ENCODE measurements around the gene TEX11.
"Not testable (repeated sequence)": the region's sequence is repeated elsewhere in the genome, so short reads cannot be mapped to it uniquely, and the experiment has no call there.

The TEX11 gene

DNA sequence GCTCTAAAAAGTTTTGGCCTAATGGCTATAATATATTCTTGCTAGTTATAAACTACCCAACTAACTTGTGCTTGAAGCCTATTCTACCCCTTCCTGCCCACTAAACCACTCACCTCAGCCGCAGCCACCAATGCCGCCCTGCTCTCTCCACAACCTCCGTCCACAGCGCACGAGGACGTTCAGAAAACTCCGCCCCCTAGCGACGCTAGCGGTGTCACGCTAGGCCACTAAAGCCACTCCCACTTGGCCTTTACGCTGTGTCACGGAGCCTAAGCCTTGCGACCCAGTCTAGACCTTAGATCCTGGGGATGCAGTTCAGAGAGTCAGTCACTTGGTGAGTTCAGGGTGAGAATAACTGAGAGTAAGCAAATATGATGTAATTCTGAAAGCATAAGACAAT lies at the start of gene TEX11:
TEX11 (minus strand) TSS at position 171 of the 400 bp plus-strand sequence. CDS start 922 bp downstream, outside the sequence.
- H3K27me3 ChIP-seq (ENCODE audit: insufficient read depth, low read length): no peaks in the 10 kb centered on the region
- no peaks in the 10 kb centered on the region for H3K36me3 ChIP-seq (ENCODE audit: insufficient read depth, low read length)
- H2AFZ ChIP-seq (ENCODE audit: low read depth, low read length): no peak within 1 kb of the TSS
- H3K9me3 ChIP-seq (ENCODE audit: low read length): no peaks in the 10 kb centered on the region
- H3K4me1 ChIP-seq (ENCODE audit: insufficient read depth, low read length): no peaks in the 10 kb centered on the region
- no peak within 1 kb of the TSS for H3K4me3 ChIP-seq (ENCODE audit: low read length)

DNA sequence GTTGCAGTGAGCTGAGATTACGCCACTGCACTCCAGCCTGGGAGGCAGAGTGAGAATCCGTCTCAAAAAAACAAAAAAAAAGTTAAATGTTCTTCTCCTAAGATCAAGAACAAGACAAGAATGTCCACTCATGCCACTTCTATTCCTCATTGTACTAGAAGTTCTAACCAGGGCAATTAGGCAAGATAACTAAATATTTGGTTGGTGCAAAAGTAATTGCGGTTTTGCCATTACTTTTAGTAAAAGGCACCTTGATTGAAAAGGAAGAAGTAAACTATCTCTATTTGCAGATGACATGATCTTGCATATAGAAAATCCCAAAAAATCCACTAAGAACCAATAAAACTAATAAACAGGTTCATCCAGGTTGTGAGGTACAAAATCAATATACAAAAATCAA lies 46.4 kb upstream of the TEX11 start:
- Histone ChIP-seq H3K36me3 (ENCODE audit: insufficient read depth, low read length) (no peaks in the 10 kb centered on the region), H3K27me3 (ENCODE audit: insufficient read depth, low read length) (no peaks in the 10 kb centered on the region), H3K4me3 (ENCODE audit: low read length) (no peak overlapping the region), H2AFZ (ENCODE audit: low read depth, low read length) (no peak overlapping the region), H3K9me3 (ENCODE audit: low read length) (no peaks in the 10 kb centered on the region), H3K4me1 (ENCODE audit: insufficient read depth, low read length) (no peaks in the 10 kb centered on the region)

DNA sequence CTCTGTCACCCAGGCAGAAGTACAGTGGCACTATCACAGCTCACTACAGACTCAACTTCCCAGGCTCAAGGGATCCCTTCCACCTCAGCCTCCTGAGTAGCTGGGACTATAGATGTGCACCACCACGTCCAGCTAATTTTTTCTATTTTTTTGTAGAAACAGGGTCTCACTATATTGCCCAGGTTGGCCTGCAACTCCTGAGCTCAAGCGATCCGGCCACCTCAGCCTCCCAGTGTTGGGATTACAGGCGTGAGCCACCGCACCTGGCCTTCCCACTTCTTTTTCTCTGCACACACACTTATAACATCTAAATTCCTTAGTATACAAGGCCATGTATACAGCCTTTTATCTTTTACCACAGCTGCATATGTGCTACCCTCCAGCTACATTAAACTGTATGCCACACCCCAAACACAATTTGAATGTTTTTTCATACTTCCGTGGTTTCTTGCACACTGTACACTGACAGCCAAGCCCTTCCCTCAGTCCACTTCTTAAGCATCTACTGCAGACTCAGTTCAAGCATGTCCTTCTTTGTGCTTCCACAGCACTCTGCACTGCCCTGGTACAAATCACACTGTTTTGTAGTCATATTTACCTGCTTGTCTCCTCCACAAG lies 15.9 kb upstream of the TEX11 start:
- H3K9me3 ChIP-seq (ENCODE audit: low read length): no peaks in the 10 kb centered on the region
- H3K36me3 ChIP-seq (ENCODE audit: insufficient read depth, low read length): peaks cover 2% of the 10 kb centered on the region

DNA sequence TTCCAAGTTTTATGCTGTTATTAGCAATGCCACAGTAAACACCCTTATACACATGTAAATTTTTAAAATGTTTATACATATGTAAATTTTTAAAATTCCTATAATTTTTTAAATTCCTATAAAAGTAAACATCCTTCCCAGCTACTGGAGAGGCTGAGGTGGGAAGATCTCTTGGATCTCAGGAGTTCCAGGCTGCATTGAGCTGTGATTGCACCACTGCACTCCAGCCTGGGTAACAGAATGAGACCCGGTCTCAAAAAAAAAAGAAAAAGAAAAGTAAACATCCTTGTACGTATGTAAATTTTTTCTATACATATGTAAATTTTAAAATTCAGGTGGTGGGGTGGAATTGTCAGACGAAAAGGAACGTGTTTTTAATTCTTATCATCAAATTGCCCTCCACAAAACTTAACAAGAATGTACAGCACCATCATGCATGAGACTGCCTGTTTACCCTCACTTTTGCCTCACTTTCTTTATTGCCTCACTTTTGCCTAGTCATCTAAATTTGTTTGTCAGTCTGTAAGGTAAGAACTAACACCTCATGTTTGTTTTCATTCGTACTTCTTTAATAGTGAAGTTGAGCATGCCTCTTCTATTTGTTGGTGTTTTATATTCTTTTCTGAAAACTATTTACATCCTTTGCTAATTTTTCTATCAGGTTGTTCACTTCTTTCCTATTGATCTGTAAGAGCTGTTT lies 14.4 kb upstream of the TEX11 start:
- H3K9me3 ChIP-seq (ENCODE audit: low read length): no peaks in the 10 kb centered on the region

More for the DNA sequence above, 15.9 kb upstream of the TEX11 start:
- Histone ChIP-seq H3K4me1 (ENCODE audit: insufficient read depth, low read length) (no peaks in the 10 kb centered on the region), H2AFZ (ENCODE audit: low read depth, low read length) (no peak overlapping the region), H3K27me3 (ENCODE audit: insufficient read depth, low read length) (no peaks in the 10 kb centered on the region), H3K4me3 (ENCODE audit: low read length) (no peak overlapping the region)

DNA sequence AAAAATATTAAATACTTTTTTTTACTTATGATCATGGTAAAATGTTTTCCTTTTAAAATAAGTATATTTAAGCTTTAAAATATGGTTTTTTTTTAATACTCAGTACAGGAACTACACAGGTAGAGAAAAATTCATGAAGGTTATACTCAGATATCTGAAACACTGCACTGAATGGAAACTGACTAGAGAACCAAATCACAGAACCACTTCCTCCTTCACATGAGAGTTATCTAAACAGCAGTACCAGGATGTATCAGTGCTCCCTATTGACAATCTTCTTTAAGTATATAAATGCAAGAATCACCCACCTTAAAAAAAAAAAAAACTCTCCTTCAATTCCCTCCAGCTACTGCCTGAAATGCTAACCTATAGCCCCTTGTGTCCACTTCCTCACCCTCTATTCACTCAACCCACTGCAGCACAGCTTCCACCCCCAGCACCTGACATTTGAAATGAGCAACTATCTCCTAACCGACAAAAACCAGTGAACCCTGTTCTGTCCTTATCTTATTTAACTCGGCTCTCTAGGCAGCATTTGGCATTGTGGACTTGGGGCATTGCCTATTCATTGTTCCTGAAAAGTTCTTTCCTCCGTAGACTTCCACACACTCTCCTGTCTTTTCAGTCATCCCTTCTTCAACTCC lies 13.3 kb upstream of the TEX11 start:
- Histone ChIP-seq H3K36me3 (ENCODE audit: insufficient read depth, low read length) (peaks cover 2% of the 10 kb centered on the region), H3K27me3 (ENCODE audit: insufficient read depth, low read length) (no peaks in the 10 kb centered on the region), H3K9me3 (ENCODE audit: low read length) (no peaks in the 10 kb centered on the region), H3K4me1 (ENCODE audit: insufficient read depth, low read length) (no peaks in the 10 kb centered on the region), H2AFZ (ENCODE audit: low read depth, low read length) (no peak overlapping the region), H3K4me3 (ENCODE audit: low read length) (no peak overlapping the region)

More for the DNA sequence above, 14.4 kb upstream of the TEX11 start:
- no peaks in the 10 kb centered on the region for H3K27me3 ChIP-seq (ENCODE audit: insufficient read depth, low read length)
- no peak overlapping the region for H2AFZ ChIP-seq (ENCODE audit: low read depth, low read length)
- H3K36me3 ChIP-seq (ENCODE audit: insufficient read depth, low read length): peaks cover 2% of the 10 kb centered on the region
- no peak overlapping the region for H3K4me3 ChIP-seq (ENCODE audit: low read length)
- no peaks in the 10 kb centered on the region for H3K4me1 ChIP-seq (ENCODE audit: insufficient read depth, low read length)

DNA sequence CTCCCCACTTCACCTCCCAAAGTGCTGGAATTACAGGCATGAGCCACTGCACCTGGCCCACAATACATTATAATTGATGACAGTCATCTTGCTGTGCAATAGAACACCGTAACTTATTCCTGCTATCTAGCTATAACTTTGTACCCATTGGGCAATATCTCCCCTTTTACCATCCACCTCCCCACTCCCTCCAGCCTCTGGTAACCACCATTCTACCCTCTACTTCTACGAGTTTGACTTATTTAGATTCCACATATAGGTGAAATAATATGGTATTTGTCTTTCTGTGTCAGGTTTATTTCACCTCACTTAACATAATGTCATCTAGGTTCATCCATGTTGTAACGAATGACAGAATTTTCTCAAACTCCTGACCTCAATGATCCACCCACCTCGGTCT lies 8.2 kb upstream of the TEX11 start:
- no peaks in the 10 kb centered on the region for H3K9me3 ChIP-seq (ENCODE audit: low read length)
- no peaks in the 10 kb centered on the region for H3K4me1 ChIP-seq (ENCODE audit: insufficient read depth, low read length)
- H3K27me3 ChIP-seq (ENCODE audit: insufficient read depth, low read length): no peaks in the 10 kb centered on the region
- no peak overlapping the region for H2AFZ ChIP-seq (ENCODE audit: low read depth, low read length)
- no peak overlapping the region for H3K4me3 ChIP-seq (ENCODE audit: low read length)
- no peaks in the 10 kb centered on the region for H3K36me3 ChIP-seq (ENCODE audit: insufficient read depth, low read length)

DNA sequence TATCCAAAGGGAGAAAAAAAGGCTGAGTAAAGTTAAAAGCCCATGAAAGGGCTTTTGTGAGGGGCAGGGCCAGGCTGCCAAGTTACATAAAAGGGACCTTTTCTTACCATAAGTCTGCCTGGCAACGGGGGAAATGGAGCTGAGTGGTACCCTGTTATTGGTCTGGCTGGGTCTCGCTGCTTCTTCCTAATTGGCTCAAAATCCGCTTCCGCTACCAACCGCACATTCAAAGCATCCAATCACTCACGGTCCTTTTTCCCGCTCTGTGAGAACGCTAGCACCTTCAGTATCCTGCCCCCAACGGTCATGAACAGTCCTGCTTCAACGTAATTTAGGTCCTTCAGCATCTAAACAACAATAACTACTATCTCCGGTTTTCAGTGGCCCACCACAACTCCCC lies 611 bp downstream of the TEX11 start:
- no peak overlapping the region for H2AFZ ChIP-seq (ENCODE audit: low read depth, low read length)
- H3K36me3 ChIP-seq (ENCODE audit: insufficient read depth, low read length): no peaks in the 10 kb centered on the region
- H3K4me3 ChIP-seq (ENCODE audit: low read length): no peak overlapping the region
- no peaks in the 10 kb centered on the region for H3K9me3 ChIP-seq (ENCODE audit: low read length)
- H3K27me3 ChIP-seq (ENCODE audit: insufficient read depth, low read length): no peaks in the 10 kb centered on the region
- no peaks in the 10 kb centered on the region for H3K4me1 ChIP-seq (ENCODE audit: insufficient read depth, low read length)

DNA sequence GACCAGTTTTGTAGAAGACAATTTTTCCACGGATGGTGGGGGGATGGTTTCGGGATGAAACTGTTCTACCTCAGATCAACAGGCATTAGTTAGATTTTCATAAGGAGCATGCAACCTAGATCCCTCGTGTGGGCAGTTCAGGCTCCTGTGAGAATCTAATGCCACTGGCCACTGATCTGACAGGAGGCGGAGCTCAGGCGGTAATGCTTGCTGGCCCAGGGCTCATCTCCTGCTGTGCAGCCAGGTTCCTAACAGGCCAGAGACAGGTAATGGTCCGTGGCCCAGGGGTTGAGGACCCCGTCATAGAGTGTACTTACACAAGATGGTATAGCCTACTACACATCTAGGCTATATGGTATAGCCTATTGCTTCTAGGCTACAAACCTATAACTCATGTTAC lies 7.0 kb downstream of the TEX11 start:
- Histone ChIP-seq H3K9me3 (ENCODE audit: low read length) (no peaks in the 10 kb centered on the region), H3K27me3 (ENCODE audit: insufficient read depth, low read length) (no peaks in the 10 kb centered on the region), H2AFZ (ENCODE audit: low read depth, low read length) (no peak overlapping the region), H3K4me1 (ENCODE audit: insufficient read depth, low read length) (no peaks in the 10 kb centered on the region), H3K4me3 (ENCODE audit: low read length) (no peak overlapping the region), H3K36me3 (ENCODE audit: insufficient read depth, low read length) (no peaks in the 10 kb centered on the region)

DNA sequence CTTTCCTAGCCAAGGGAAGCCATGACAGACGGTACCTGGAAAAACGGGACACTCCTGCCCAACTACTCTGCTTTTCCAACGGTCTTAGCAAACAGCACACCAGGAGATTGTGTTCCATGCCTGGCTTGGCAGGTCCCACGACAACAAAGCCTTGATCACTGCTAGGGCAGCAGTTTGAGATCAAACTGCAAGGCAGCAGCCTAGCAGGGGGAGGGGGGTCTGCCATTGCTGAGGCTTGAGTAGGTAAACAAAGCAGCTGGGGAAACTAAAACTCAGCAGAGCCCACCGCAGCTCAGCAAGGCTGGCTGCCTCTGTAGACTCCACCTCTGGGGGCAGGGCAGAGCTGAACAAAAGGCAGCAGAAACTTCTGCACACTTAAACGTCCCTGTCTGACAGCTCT lies 18.1 kb downstream of the TEX11 start:
- not testable (repeated sequence) for H3K4me1 ChIP-seq (ENCODE audit: insufficient read depth, low read length); H3K27me3 ChIP-seq (ENCODE audit: insufficient read depth, low read length); H3K9me3 ChIP-seq (ENCODE audit: low read length); H3K36me3 ChIP-seq (ENCODE audit: insufficient read depth, low read length); H2AFZ ChIP-seq (ENCODE audit: low read depth, low read length); H3K4me3 ChIP-seq (ENCODE audit: low read length)

DNA sequence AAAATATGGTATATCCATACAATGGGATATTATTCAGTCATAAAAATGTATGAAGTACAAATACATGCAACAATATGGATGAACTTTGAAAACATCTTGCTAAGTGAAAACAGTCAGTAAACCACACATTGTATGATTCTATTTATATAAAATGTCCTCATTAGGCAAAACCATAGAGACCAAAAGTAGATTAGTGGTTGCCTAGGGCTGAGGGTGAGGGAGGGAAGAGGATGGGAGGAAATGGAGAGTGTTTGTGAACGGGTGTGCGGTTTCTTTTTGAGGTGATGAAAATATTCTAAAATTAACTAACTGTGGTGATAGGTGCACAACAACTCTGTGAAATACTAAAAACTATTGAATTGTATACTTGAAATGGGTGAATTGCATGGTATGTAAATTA lies 29.6 kb downstream of the TEX11 start:
- H3K27me3 ChIP-seq (ENCODE audit: insufficient read depth, low read length): no peaks in the 10 kb centered on the region
- no peak overlapping the region for H2AFZ ChIP-seq (ENCODE audit: low read depth, low read length)
- H3K9me3 ChIP-seq (ENCODE audit: low read length): no peaks in the 10 kb centered on the region
- no peaks in the 10 kb centered on the region for H3K36me3 ChIP-seq (ENCODE audit: insufficient read depth, low read length)
- H3K4me1 ChIP-seq (ENCODE audit: insufficient read depth, low read length): no peaks in the 10 kb centered on the region
- H3K4me3 ChIP-seq (ENCODE audit: low read length): no peak overlapping the region

DNA sequence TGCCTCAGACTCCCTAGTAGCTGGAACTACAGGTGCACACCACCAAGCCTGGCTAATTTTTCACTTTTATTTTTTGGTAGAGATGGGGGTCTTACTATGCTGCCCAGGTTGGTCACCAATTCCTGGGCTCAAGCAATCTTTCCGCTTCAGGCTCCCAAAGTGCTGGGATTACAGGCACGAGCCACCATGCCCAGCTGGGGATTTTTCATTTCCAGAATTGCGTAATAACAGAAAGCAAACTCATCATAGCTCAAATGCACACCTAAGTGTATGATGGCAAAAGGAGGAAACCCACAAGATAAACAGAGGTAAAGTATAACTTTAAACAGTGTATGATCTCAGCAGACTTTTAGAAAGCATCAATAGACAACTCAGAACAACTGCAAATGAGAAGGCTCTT lies 56.2 kb downstream of the TEX11 start:
- no peaks in the 10 kb centered on the region for H3K36me3 ChIP-seq (ENCODE audit: insufficient read depth, low read length)
- no peaks in the 10 kb centered on the region for H3K9me3 ChIP-seq (ENCODE audit: low read length)
- no peak overlapping the region for H3K4me3 ChIP-seq (ENCODE audit: low read length)
- no peaks in the 10 kb centered on the region for H3K27me3 ChIP-seq (ENCODE audit: insufficient read depth, low read length)
- no peaks in the 10 kb centered on the region for H3K4me1 ChIP-seq (ENCODE audit: insufficient read depth, low read length)
- H2AFZ ChIP-seq (ENCODE audit: low read depth, low read length): no peak overlapping the region

DNA sequence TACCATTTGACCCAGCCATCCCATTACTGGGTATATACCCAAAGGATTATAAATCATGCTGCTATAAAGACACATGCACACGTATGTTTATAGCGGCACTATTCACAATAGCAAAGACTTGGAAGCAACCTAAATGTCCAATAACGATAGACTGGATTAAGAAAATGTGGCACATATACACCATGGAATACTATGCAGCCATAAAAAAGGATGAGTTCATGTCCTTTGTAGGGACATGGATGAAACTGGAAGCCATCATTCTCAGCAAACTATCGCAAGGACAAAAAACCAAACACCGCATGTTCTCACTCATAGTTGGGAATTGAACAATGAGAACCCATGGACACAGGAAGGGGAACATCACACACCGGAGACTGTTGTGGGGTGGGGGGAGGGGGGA lies 64.4 kb downstream of the TEX11 start:
- H3K9me3 ChIP-seq (ENCODE audit: low read length); H3K4me1 ChIP-seq (ENCODE audit: insufficient read depth, low read length); H3K4me3 ChIP-seq (ENCODE audit: low read length); H2AFZ ChIP-seq (ENCODE audit: low read depth, low read length); H3K36me3 ChIP-seq (ENCODE audit: insufficient read depth, low read length); H3K27me3 ChIP-seq (ENCODE audit: insufficient read depth, low read length): not testable (repeated sequence)

DNA sequence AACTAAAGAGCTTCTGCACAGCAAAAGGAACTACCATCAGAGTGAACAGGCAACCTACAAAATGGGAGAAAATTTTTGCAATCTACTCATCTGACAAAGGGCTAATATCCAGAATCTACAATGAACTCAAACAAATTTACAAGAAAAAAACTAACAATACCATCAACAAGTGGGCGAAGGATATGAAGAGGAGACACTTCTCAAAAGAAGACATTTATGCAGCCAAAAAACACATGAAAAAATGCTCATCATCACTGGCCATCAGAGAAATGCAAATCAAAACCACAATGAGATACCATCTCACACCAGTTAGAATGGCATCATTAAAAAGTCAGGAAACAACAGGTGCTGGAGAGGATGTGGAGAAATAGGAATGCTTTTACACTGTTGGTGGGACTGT lies 64.9 kb downstream of the TEX11 start:
- not testable (repeated sequence) for H3K36me3 ChIP-seq (ENCODE audit: insufficient read depth, low read length); H2AFZ ChIP-seq (ENCODE audit: low read depth, low read length); H3K4me3 ChIP-seq (ENCODE audit: low read length); H3K9me3 ChIP-seq (ENCODE audit: low read length); H3K27me3 ChIP-seq (ENCODE audit: insufficient read depth, low read length); H3K4me1 ChIP-seq (ENCODE audit: insufficient read depth, low read length)
